Activated naive CD4-positive, alpha-beta T cell treated with anti-CD3 and anti-CD28 coated beads, Interleukin-2, amount 50 U/mL, for 24 hours (primary cell): ENCODE results near the gene DDIT4L.
"Not testable (repeated sequence)": the region's sequence is repeated elsewhere in the genome, so short reads cannot be mapped to it uniquely, and the experiment has no call there.

Source experiments
- H3K27ac Mint-ChIP-seq: one replicate; pipeline ENCODE4 v1.8.0; 2021; ENCODE audit warnings: mild to moderate bottlenecking, mixed read lengths
- H3K27me3 Mint-ChIP-seq: one replicate; pipeline ENCODE4 v1.8.0; 2021; ENCODE audit warnings: mixed read lengths
- H3K36me3 Mint-ChIP-seq: one replicate; pipeline ENCODE4 v1.8.0; 2021; ENCODE audit warnings: mixed read lengths
- H3K4me1 Mint-ChIP-seq: one replicate; pipeline ENCODE4 v1.8.0; 2021; ENCODE audit warnings: mixed read lengths
- H3K4me3 Mint-ChIP-seq: one replicate; pipeline ENCODE4 v1.8.0; 2021; ENCODE audit warnings: mild to moderate bottlenecking, mixed read lengths
- H3K9me3 Mint-ChIP-seq: one replicate; pipeline ENCODE4 v1.8.0; 2021; ENCODE audit warnings: mixed read lengths

DDIT4L gene

DNA sequence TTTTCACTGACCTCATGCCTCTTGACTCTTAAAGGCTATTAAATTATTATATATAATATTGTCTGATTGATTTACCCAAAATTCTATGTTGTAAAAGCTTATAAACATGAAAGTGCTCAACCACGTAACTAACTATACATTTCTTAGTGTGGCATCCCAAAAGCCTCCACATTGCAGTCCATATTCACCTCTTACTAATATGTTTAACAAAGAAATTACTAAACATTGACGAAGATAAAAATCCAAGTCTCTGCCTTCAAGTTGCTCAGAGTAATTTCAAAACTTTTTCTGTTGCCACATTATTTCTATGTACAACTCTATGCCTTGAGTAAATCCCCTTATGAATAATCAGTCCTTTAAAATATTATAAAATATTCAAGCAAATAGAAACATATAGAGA lies 14.4 kb downstream of the DDIT4L start:
- no peaks in the 10 kb centered on the region for H3K9me3 Mint-ChIP-seq

DNA sequence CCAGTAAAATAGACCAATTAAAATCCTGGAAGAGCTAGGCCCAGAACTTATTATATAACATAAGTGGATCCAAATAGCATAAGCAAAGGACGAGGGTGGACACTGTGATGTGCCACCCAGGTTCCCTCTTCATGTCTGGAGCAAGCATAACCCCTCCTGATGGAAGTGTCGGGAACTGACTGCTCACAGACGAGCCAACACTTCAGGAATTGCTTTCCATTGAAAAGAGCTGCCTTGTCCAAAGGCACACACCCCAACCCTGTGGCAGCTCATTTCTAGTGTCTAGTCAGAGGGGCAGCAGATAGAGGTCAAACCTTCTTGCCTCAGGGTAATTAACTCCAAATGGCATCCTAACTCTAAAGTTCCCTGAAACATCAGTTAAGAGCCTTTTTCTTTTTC lies 15.3 kb downstream of the DDIT4L start:
- Mint-ChIP-seq H3K4me3 (no peak overlapping the region), H3K36me3 (no peaks in the 10 kb centered on the region), H3K27ac (no peak overlapping the region), H3K4me1 (no peaks in the 10 kb centered on the region), H3K9me3 (no peaks in the 10 kb centered on the region), H3K27me3 (no peaks in the 10 kb centered on the region)

More for the DNA sequence above, 14.4 kb downstream of the DDIT4L start:
- no peaks in the 10 kb centered on the region for H3K4me1 Mint-ChIP-seq
- no peak overlapping the region for H3K4me3 Mint-ChIP-seq
- H3K27me3 Mint-ChIP-seq, result no peaks in the 10 kb centered on the region
- no peaks in the 10 kb centered on the region for H3K36me3 Mint-ChIP-seq
- no peak overlapping the region for H3K27ac Mint-ChIP-seq

DNA sequence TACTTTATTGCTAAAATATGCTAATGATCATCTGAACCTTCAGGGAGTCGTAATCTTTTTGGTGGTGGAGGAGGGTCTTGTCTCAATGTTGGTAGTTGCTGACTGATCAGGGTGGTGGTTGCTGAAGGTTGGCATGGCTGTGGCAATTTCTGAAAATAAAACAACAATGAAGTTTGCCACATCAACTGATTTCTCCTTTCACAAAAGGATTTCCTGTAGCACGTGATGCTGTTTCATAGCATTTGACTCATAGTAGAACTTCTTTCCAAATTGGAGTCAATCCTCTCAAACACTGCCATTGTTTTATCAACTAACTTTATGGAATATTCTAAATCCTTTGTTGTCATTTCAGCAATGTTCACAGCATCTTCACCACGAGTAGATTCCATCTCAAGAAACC lies 19.3 kb downstream of the DDIT4L start:
- Mint-ChIP-seq H3K4me3 (no peak overlapping the region), H3K9me3 (no peaks in the 10 kb centered on the region), H3K27me3 (no peaks in the 10 kb centered on the region), H3K4me1 (no peaks in the 10 kb centered on the region), H3K27ac (no peak overlapping the region), H3K36me3 (no peaks in the 10 kb centered on the region)

DNA sequence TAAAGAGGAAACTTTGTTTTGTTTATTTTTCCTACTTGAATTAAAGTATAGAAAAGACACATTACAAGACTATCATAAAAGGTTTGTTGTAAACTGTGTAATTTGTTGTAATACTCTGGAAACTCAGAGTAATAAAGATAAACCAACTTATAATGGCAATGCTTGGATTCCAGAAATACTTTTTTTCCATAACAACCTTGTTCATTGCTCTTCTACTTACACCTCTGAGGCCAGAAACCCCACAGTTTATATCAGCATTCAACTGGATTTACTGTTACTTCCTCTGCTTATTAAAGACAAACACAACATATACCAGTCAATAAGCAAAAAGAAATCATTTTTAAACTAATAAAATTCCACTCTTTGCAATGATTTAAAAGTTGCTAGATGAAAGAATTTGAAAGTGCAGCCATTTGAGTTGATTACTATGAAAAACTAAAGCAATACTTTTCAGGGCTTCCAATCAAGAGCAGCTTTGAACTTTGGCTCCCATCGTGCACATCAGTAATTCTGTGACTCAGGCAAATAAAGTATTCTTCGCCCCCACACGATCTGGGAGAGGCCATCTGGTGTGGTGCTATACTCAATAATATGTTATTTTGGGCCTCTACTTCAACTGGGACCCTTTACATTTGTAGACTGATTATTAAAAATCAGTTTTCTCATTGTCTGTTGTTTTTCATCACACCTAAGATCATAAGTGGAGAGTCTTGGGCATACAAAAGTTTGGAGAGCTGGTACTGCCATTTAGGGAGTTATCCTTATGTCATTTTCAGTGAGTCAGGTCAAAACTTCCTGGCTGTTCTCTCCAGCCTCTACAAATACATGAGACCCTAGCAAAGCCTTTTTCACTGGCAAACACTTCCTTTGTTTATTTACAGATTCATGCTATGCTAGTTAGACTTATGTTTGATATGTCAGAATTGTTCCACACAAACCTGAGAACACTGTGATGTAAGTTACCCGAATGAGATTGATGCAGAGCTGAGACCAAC lies 20.5 kb downstream of the DDIT4L start:
- H3K4me1 Mint-ChIP-seq, result no peaks in the 10 kb centered on the region
- no peaks in the 10 kb centered on the region for H3K9me3 Mint-ChIP-seq
- no peaks in the 10 kb centered on the region for H3K36me3 Mint-ChIP-seq
- H3K4me3 Mint-ChIP-seq, result no peak overlapping the region
- no peaks in the 10 kb centered on the region for H3K27me3 Mint-ChIP-seq
- H3K27ac Mint-ChIP-seq, result no peak overlapping the region

DNA sequence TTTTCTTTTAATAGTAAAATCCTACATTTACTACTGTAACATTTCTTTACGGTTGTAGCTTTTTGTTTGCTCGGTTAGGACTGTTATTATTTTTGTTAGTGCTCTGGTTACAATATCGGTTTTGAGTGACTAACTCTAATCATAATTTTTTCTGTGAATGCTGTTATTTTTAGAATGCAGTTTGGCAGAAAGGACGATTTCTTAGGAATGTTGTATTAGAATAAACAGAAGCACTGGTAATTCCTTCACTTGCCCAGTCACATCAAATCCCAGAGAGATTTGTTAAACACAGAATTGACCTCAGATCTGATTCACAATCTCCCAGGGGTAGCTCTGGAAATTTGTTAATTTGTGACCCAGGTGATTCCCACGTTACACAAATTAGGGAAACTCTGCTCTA lies 21.7 kb downstream of the DDIT4L start:
- no peaks in the 10 kb centered on the region for H3K4me1 Mint-ChIP-seq
- no peaks in the 10 kb centered on the region for H3K9me3 Mint-ChIP-seq
- no peaks in the 10 kb centered on the region for H3K36me3 Mint-ChIP-seq
- H3K4me3 Mint-ChIP-seq, result no peak overlapping the region
- H3K27me3 Mint-ChIP-seq, result no peaks in the 10 kb centered on the region
- no peak overlapping the region for H3K27ac Mint-ChIP-seq

DNA sequence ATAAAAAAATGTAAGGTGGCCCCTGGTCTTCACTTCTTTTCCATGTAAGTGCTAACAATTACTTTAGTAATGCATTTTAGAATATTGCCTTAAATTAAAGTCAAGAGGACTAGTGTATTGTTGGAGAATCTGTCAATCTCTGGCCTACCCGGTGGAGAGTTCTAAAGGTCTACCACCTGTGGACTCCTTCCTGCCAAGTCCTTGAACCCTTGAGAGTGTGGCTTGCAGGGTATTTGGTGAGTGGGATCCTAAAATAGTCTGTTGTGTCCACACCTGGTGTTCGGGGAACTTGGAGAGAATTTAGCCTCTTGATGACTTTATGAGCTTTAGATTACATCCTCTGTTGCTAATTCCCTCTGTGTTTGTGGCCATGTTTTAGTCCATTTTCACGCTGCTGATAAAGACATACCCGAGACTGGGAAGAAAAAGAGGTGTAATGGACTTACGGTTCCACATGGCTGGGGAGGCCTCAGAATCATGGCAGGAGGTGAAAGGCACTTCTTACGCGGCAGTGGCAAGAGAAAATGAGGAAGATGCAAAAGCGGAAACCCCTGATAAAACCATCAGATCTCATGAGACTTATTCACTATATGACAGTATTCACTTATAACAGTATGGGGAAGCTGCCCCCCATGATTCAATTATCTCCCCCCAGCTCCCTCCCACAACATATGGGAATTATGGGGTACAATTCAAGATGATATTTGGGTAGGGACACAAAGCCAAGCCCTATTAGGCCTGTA lies 23.8 kb downstream of the DDIT4L start:
- Mint-ChIP-seq H3K4me3 (no peak overlapping the region), H3K27me3 (no peaks in the 10 kb centered on the region), H3K4me1 (no peaks in the 10 kb centered on the region), H3K36me3 (no peaks in the 10 kb centered on the region), H3K27ac (no peak overlapping the region), H3K9me3 (peaks cover 9% of the 10 kb centered on the region)

DNA sequence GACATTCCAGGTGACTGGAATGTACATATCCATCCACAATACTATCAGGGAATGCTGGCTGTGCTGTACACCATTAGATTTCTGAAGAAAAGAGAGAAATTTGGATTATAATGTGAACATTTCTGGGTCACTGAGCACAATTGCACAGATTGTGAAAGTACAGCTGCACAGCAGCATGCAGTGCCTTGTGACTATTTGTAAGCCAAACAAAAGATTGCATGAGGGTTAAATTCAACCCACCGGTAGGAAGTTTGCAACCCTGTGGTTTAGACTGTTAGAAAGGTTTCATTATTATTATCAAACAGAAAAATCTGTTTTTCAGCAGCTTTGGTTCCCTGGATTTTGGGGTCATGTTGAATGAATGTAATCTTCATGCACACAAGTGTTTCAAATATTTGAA lies 24.5 kb downstream of the DDIT4L start:
- Mint-ChIP-seq H3K4me1 (no peaks in the 10 kb centered on the region), H3K27me3 (peaks cover 2% of the 10 kb centered on the region), H3K36me3 (no peaks in the 10 kb centered on the region), H3K9me3 (peaks cover 13% of the 10 kb centered on the region), H3K27ac (no peak overlapping the region), H3K4me3 (no peak overlapping the region)

DNA sequence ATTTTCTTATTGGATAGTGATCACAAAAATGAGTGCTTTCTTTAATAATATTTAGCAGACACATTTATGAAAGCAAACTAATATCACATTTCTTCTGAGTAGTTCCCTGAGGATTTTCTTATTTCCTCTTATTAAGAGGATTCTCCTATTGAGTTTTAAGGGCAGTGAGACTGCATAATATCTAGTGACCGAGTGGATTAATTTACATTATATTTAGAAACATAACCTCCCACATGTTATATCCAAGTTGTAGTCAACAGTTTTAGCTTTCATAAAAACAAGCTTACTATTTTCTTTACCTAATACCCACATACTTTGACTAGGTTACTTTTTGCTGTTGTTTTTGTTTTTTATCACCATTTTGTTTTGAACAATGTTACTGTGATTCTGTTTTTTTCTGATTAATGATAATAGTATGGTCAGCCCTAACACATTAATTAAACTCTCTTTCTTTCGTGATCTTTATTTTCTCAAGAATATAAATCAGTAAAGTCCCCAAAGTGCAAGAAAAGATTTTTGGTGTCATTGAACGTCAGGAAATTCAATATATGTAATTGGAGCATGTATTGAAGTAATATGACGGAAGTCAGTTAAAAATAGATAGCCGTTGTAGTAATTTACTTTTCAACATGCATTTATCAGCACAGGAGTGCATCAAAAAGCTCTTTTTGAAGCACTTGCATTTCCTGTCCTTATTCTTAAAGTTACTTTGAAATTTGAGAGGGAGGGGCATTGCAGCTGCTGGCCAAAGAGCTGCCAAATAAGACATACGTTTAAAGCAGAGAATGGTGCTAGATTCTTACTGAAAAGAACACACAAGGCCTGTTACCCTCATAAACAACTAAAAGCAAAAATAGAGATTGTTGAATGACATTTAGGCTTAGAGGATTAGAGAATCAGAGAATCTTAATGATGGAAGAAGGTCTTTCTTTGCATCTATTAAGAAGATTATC lies 25.2 kb downstream of the DDIT4L start:
- H3K9me3 Mint-ChIP-seq, result peaks cover 13% of the 10 kb centered on the region
- H3K4me1 Mint-ChIP-seq, result no peaks in the 10 kb centered on the region
- no peak overlapping the region for H3K4me3 Mint-ChIP-seq
- no peaks in the 10 kb centered on the region for H3K36me3 Mint-ChIP-seq
- no peak overlapping the region for H3K27ac Mint-ChIP-seq
- H3K27me3 Mint-ChIP-seq, result peaks cover 5% of the 10 kb centered on the region

DNA sequence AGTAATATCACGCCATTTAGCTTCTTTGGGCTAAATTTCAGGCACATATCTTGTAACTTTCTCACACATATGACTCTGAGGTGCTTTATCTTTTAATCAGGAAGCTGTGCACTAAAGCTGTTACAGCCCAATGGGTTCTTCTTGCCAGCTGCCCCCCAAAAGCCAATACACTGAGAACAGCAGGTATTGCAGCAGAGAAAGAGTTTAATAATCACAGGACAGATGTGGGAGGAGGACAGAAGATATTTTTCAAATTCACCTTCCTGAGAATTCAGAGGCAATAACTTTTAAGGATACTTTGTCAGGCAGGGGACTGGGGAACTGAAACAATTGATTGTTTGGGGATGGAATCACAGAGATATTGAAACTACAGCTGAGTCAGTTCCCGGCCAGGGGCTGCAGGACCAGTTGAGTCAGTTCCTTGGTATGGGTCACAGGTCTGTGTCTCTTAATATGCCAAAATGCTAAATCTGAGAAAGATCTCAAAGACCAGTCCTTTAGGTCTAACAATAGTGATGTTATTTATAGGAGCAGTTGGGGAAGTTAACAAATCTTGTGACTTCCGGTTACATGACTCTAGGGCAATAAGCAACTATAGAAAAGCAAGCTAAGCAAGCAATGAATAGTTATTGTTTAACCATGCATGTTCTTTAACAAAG lies 28.1 kb downstream of the DDIT4L start:
- Mint-ChIP-seq H3K9me3 (peaks cover 13% of the 10 kb centered on the region), H3K36me3 (no peaks in the 10 kb centered on the region), H3K4me3 (no peak overlapping the region), H3K27ac (no peak overlapping the region), H3K27me3 (peaks cover 10% of the 10 kb centered on the region), H3K4me1 (no peaks in the 10 kb centered on the region)

DNA sequence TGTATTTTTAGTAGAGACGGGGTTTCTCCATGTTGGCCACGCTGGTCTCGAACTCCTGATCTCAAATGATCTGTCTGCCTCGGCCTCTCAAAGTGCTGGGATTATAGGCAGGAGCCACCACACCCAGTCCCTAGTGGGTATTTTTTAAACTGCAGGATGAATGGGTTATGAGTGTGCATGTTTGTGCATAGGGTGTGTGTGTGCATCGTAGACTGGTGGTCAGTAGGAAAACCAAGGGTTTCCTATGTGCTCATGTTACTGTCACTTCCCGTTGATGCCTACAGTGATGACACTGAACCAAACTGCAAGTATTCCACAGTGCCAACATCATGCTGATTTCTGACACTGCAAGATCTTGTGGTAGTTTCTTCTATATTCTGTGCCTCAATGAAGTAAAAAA lies 41.1 kb downstream of the DDIT4L start:
- Mint-ChIP-seq H3K4me1 (no peaks in the 10 kb centered on the region), H3K27ac (no peak overlapping the region), H3K36me3 (no peaks in the 10 kb centered on the region), H3K9me3 (no peaks in the 10 kb centered on the region), H3K27me3 (no peaks in the 10 kb centered on the region), H3K4me3 (no peak overlapping the region)

DNA sequence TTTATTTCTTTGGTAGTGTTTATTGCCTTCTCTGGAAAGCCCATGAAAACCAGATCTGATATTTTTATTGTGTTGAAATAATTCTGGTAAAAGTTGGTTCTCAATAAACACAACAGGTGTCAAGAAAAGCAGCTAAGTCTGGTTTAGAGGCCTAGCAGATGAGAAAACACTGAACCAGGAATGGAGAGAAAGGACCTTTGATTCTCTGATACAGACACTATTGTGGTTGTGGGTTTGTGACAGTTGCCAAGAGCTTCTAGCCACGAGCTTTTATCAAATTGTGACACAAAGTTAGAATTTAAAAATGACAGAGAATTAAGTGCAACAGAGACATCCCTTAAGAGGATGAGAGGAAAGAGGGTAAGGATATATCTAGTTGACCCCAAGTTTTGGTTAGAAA lies 42.6 kb downstream of the DDIT4L start:
- Mint-ChIP-seq H3K9me3 (no peaks in the 10 kb centered on the region), H3K4me1 (no peaks in the 10 kb centered on the region), H3K4me3 (no peak overlapping the region), H3K27ac (no peak overlapping the region), H3K27me3 (no peaks in the 10 kb centered on the region), H3K36me3 (no peaks in the 10 kb centered on the region)

DNA sequence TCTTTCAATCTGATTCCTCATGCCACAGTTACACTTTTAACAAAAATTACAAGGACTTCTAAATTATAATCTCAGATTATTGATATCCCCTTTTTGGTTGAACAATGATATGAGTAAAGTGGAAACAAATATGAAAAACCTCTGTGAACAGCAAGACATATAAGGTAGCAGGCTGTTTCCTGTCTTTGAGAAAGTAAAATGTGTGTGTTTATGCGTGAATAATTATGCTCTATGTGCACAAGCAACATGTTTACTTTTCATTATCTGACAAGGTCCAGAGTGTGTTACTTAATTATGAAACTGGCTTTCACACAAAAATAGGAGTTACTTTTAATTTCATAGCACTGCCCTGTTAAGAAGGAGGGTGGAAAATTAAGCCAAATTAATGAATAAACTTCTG lies 43.1 kb downstream of the DDIT4L start:
- H3K27ac Mint-ChIP-seq, result no peak overlapping the region
- no peaks in the 10 kb centered on the region for H3K27me3 Mint-ChIP-seq
- H3K36me3 Mint-ChIP-seq, result no peaks in the 10 kb centered on the region
- H3K4me1 Mint-ChIP-seq, result no peaks in the 10 kb centered on the region
- no peaks in the 10 kb centered on the region for H3K9me3 Mint-ChIP-seq
- no peak overlapping the region for H3K4me3 Mint-ChIP-seq

DNA sequence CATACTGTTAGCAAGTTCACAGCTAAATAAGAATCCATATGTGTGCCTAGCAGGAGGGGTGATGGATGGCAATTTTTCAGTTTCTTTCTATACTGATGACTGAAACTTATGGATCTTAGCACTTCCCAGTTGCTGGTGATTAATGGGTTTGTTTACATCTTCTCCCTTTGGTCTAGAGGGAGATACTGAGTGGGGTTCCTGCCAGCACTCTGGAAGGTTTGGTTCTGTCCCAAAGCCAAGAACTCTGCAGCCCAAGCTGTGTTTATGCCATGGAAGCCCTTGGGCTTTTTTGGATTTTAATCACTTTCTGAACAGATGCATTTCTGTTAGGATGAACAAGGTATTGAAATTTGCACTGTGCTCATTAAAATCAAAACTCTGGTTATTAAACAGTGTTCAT lies 43.5 kb downstream of the DDIT4L start:
- H3K4me3 Mint-ChIP-seq, result no peak overlapping the region
- no peaks in the 10 kb centered on the region for H3K36me3 Mint-ChIP-seq
- no peaks in the 10 kb centered on the region for H3K4me1 Mint-ChIP-seq
- no peaks in the 10 kb centered on the region for H3K9me3 Mint-ChIP-seq
- peaks cover 2% of the 10 kb centered on the region for H3K27me3 Mint-ChIP-seq
- H3K27ac Mint-ChIP-seq, result no peak overlapping the region

DNA sequence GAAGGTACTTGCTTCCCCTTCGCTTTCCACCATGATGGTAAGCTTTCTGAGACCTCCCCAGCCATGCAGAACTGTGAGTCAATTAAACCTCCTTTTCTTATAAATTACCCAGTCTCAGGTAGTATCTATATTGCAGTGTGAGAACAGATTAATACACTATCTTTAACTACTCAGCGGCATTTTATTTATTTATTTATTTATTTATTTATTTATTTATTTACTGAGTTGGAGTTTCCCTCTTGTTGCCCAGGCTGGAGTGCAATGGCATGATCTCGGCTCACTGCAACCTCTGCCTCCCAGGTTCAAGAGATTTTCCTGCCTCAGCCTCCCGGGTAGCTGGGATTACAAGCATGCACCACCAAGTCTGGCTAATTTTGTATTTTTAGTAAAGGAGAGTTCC lies 52.9 kb downstream of the DDIT4L start:
- not testable (repeated sequence) for H3K4me1 Mint-ChIP-seq, H3K9me3 Mint-ChIP-seq, H3K27me3 Mint-ChIP-seq, H3K27ac Mint-ChIP-seq, H3K36me3 Mint-ChIP-seq, H3K4me3 Mint-ChIP-seq
